ENCODE results near the gene TCEANC.

Gene TCEANC

DNA sequence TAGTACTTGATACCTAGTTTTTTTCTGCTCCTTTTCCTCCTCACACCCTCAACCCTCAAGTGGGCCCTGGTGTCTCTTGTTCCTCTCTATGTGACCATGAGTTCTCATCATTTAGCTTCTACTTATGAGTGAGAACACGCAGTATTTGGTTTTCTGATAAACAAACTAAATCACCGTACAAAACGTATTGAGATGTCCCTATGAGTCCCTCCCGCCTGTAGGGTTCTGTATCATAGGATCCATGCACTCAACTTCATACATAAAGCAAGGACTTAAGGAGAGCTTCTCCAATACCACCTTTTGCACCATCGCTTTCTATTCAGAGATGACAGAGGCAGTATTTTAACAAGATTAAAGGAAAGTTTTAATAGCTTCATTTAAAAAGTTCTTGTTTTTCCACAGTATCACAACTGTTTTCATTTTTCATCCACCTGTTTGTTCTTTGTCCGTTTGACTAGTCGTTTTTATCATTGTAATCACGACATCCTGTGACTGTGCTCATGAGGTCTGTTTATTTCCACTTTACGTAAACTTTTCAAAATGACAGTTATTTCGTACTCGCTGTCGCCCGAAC lies 35.5 kb downstream of the TCEANC start:
- H3K27ac ChIP-seq, result peak overlapping the region; percentile 89
- TF ChIP-seq CTCF (conservative IDR thresholded peaks at IDR 0.05), result no peak

GRCh38 chrX:13688958-13689740 lies 36.2 kb downstream of the TCEANC start, which contains the start of gene RAB9A:
Gene RAB9A (plus strand): TSS chrX:13689128. CDS start chrX:13708747, 19,619 bp downstream.
- peak within 1 kb of the TSS; percentile 89 for H3K27ac ChIP-seq
- no peak for TF ChIP-seq CTCF (conservative IDR thresholded peaks at IDR 0.05)

GRCh38 chrX:13689741-13690211 lies 36.8 kb downstream of the TCEANC start:
- TF ChIP-seq CTCF (conservative IDR thresholded peaks at IDR 0.05), result no peak
- H3K27ac ChIP-seq, result peak overlapping the region; percentile 89

- peak overlapping the region; percentile 89 for H3K27ac ChIP-seq
These were observed 37.9 kb downstream of the TCEANC start for GRCh38 chrX:13690836-13691235.

GRCh38 chrX:13691841-13692371 lies 39.0 kb downstream of the TCEANC start:
- no peak overlapping the region for H3K27ac ChIP-seq
- no peak for TF ChIP-seq CTCF (conservative IDR thresholded peaks at IDR 0.05)

More at GRCh38 chrX:13690836-13691235, 37.9 kb downstream of the TCEANC start:
- peak; percentile 60 for TF ChIP-seq CTCF (conservative IDR thresholded peaks at IDR 0.05)

DNA sequence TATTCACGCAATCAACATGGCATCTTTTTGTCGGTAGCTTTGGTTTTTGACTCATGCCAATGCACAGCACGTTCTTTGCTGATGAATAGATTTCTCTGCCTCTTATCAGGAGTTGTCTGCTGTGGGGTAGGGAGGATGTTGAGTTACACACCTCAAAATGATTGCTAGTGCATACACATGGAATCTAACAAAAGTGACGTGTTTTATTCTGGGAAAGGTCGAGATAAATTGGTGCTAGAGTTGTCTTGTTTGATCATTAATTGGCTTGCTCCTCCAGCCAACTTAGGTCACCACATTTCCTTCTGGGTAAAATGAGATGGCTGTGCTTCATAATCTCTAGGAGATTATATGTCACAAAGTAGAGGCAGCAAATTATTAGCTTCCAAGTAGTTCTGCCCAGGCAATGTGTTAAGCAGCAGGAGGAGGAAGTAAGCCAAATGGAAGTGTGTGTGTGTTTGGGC lies 39.9 kb downstream of the TCEANC start:
- no peak overlapping the region for H3K27ac ChIP-seq

More for the DNA sequence above, 39.9 kb downstream of the TCEANC start:
- no peak for TF ChIP-seq CTCF (conservative IDR thresholded peaks at IDR 0.05)

Data from VCaP (cell line).